B cell (primary cell): ENCODE measurements around the gene AKR7A2. TPM values are rescaled to one million over a fixed set of nuclear protein-coding genes. Genes with fewer than 3 reads are reported as not detected.

Experiments
- ATAC-seq: fragments of 200-7000 bp; cut with Tn5 transposase; one replicate; pipeline ENCODE4 v1.10.0; 2021; ENCODE audit warnings: low read depth, mild to moderate bottlenecking, moderate number of reproducible peaks, moderate library complexity
- CTCF ChIA-PET: fragments of 350-600 bp; sonication (Branson Sonifier 250); formaldehyde crosslinking; loops from one replicate; lab custom pipeline; 2021; ENCODE audit warnings: antibody characterized with exemption, inconsistent platforms; lab: Charles Lee
- POLR2A ChIA-PET: fragments of 350-600 bp; sonication (Branson Sonifier 250); formaldehyde crosslinking; loops from one replicate; lab custom pipeline; 2021; ENCODE audit warnings: antibody characterized with exemption; lab: Charles Lee
- DNase-seq: peaks from one replicate; pipeline ENCODE4 v3.0.0; 2013
- H2AFZ ChIP-seq: 2 replicates; pipeline ENCODE4 v1.6.1; 2012; ENCODE audit warnings: mild to moderate bottlenecking, low read depth, low read length; ENCODE audit not compliant: insufficient read depth, poor library complexity, severe bottlenecking
- H3K27ac ChIP-seq, 2 donors: 1 replicate in 1 of 2; 2 replicates in 1 of 2; pipeline ENCODE4 v1.5.1; 2012 to 2013; ENCODE audit warnings: low read length in 2 of 2, mild to moderate bottlenecking in 2 of 2, moderate library complexity in 1 of 2
- H3K27me3 ChIP-seq, 4 experiments: fragments of 200-600 bp in 1 of 4; sonication (generic) in 1 of 4; replicated peaks in 1 of 4; 1 replicate in 2 of 4; 2 replicates in 2 of 4; pipeline versions ENCODE4 v1.6.1 to v1.7.0; 2013 to 2016; ENCODE audit warnings: low read length in 3 of 4, mild to moderate bottlenecking in 2 of 4, mixed read lengths in 1 of 4, moderate library complexity in 1 of 4; ENCODE audit not compliant: insufficient read depth in 4 of 4, control insufficient read depth in 3 of 4; ENCODE audit errors: control extremely low read depth in 1 of 4
- H3K36me3 ChIP-seq, 2 experiments: replicated peaks in 1 of 2; 1 replicate in 1 of 2; 2 replicates in 1 of 2; pipeline versions ENCODE4 v1.6.1 to v1.7.1; 2013; ENCODE audit warnings: low read length in 1 of 2; ENCODE audit not compliant: insufficient read depth in 2 of 2, control insufficient read depth in 1 of 2; ENCODE audit errors: control extremely low read depth in 1 of 2, extremely low read depth in 1 of 2
- H3K4me1 ChIP-seq, 2 donors: fragments of 200-600 bp in 1 of 2; sonication (generic) in 1 of 2; 1 replicate in 1 of 2; 2 replicates in 1 of 2; pipeline versions ENCODE4 v1.5.1 to v1.6.1; 2013 to 2017; ENCODE audit warnings: low read length in 2 of 2; ENCODE audit not compliant: control insufficient read depth in 2 of 2, insufficient read depth in 2 of 2
- H3K4me2 ChIP-seq: replicated peaks from 2 replicates; pipeline ENCODE3; 2012; ENCODE audit warnings: mild to moderate bottlenecking, low read depth, low read length; ENCODE audit not compliant: poor library complexity, severe bottlenecking
- H3K4me3 ChIP-seq, 5 experiments: fragments of 200-600 bp in 1 of 5; sonication (generic) in 1 of 5; 1 replicate in 3 of 5; 2 replicates in 2 of 5; pipeline versions ENCODE4 v1.5.1 to v1.7.0; 2011 to 2016; ENCODE audit warnings: low read length in 4 of 5, mild to moderate bottlenecking in 4 of 5, low read depth in 2 of 5, control low read depth in 1 of 5, moderate library complexity in 1 of 5; ENCODE audit not compliant: insufficient read depth in 1 of 5; ENCODE audit errors: control extremely low read depth in 1 of 5, extremely low read depth in 1 of 5
- H3K79me2 ChIP-seq: fragments of 200-600 bp; sonication (generic); one replicate; pipeline ENCODE4 v1.6.0; 2016; ENCODE audit warnings: low read length; ENCODE audit not compliant: control insufficient read depth, insufficient read depth
- H3K9ac ChIP-seq: fragments of 200-600 bp; sonication (generic); 2 replicates; pipeline ENCODE4 v1.6.1; 2017; ENCODE audit warnings: mild to moderate bottlenecking, low read length, moderate library complexity
- H3K9me3 ChIP-seq, 3 donors: one replicate each; pipeline versions ENCODE4 v1.6.1 to v1.7.1; 2013; ENCODE audit warnings: low read length in 2 of 3; ENCODE audit not compliant: control insufficient read depth in 2 of 3, insufficient read depth in 1 of 3; ENCODE audit errors: control extremely low read depth in 1 of 3
- H4K20me1 ChIP-seq: 2 replicates; pipeline ENCODE4 v1.6.0; 2012; ENCODE audit warnings: mild to moderate bottlenecking, low read length; ENCODE audit not compliant: insufficient read depth, control insufficient read depth, poor library complexity, severe bottlenecking
- H3K27ac Mint-ChIP-seq: one replicate; pipeline ENCODE4 v1.8.0; 2021; ENCODE audit warnings: mixed read lengths
- H3K27me3 Mint-ChIP-seq: one replicate; pipeline ENCODE4 v1.8.0; 2021; ENCODE audit warnings: mixed read lengths
- H3K4me1 Mint-ChIP-seq: one replicate; pipeline ENCODE4 v1.8.0; 2021; ENCODE audit warnings: mixed read lengths
- H3K4me3 Mint-ChIP-seq: one replicate; pipeline ENCODE4 v1.8.0; 2021; ENCODE audit warnings: mixed read lengths
- H3K9me3 Mint-ChIP-seq: one replicate; pipeline ENCODE4 v1.8.0; 2022; ENCODE audit warnings: mixed read lengths; ENCODE audit not compliant: insufficient read depth
- CTCF ChIP-seq: fragments of 200-600 bp; IDR thresholded peaks from one replicate; pipeline ENCODE4 v1.8.0; 2022; ENCODE audit warnings: antibody characterized with exemption, mild to moderate bottlenecking
- EZH2 ChIP-seq: IDR thresholded peaks from 2 replicates; pipeline ENCODE4 v1.6.1; 2012; ENCODE audit warnings: borderline replicate concordance, low read depth, mild to moderate bottlenecking, moderate library complexity, low read length; ENCODE audit not compliant: insufficient read depth, poor library complexity, severe bottlenecking
- WGBS: methylation state at CpG from one replicate; pipeline ENCODE4 v1.1.5; 2013; ENCODE audit warnings: missing lambda C conversion rate; ENCODE audit not compliant: insufficient coverage; 5-methylcytosine and 5-hydroxymethylcytosine counted together
- intact Hi-C: fragments of 100-400 bp; cut with micrococcal nuclease; formaldehyde crosslinking; loops from one replicate; pipeline ENCODE4 v1.10.0; 2022
- polyA plus RNA-seq: library from polyadenylated mRNA; depleted of rRNA; stranded (reverse); fragments of >200 nt; gene quantifications from 2 replicates; pipeline ENCODE4 v1.2.3, GENCODE V29; 2012
- total RNA-seq, 2 donors: library from RNA; stranded (reverse); fragments of 120-200 nt in 1 of 2; gene quantifications; 1 replicate in 1 of 2; 2 replicates in 1 of 2; pipeline versions ENCODE4 v1.2.3 to v1.2.4, GENCODE V29; 2013 to 2022

The AKR7A2 gene
- total and polyA plus RNA-seq, 2 donors (not counting 1 experiment from before 2014, with no cell fraction given), result 23.7 to 32.1 TPM

GRCh38 chr1:19327736-19328135, 15.8 kb upstream of the AKR7A2 start:
- Histone ChIP-seq H3K9ac (no peak overlapping the region), H3K27ac (no peak overlapping the region), H3K36me3 (peaks cover 0 to 41% of the 10 kb centered on the region in 2 experiments), H3K27me3 (no peaks in the 10 kb centered on the region), H3K4me1 (no peaks in the 10 kb centered on the region), H3K9me3 (no peaks in the 10 kb centered on the region), H3K79me2 (peaks cover 22% of the 10 kb centered on the region), H2AFZ (no peak overlapping the region), H3K4me3 (no peak overlapping the region), H3K4me2 (no peak overlapping the region), H4K20me1 (no peaks in the 10 kb centered on the region)
- no peak for DNase-seq
- Mint-ChIP-seq H3K4me1 (no peaks in the 10 kb centered on the region), H3K27me3 (no peaks in the 10 kb centered on the region), H3K4me3 (no peak overlapping the region), H3K9me3 (no peaks in the 10 kb centered on the region), H3K27ac (no peak overlapping the region)
- ChIA-PET CTCF (no interaction called here), POLR2A (no interaction called here)
- intact Hi-C loops, result no loop called here
- 95% methylated on average over 7 of the region's 9 CpGs for WGBS
- TF ChIP-seq EZH2, result no peak
- no peak for TF ChIP-seq CTCF
- ATAC-seq, result no peak

GRCh38 chr1:19327301-19327700, 15.4 kb upstream of the AKR7A2 start:
- no peak overlapping the region for H2AFZ ChIP-seq
- H3K79me2 ChIP-seq, result peaks cover 26% of the 10 kb centered on the region
- WGBS, result 91% methylated on average over 7 of the region's 16 CpGs
- H3K27me3 Mint-ChIP-seq, result no peaks in the 10 kb centered on the region
- intact Hi-C loops, result no loop called here
- H4K20me1 ChIP-seq, result peaks cover 1% of the 10 kb centered on the region
- H3K4me1 ChIP-seq, result no peaks in the 10 kb centered on the region
- H3K9ac ChIP-seq, result no peak overlapping the region
- ChIA-PET CTCF (no interaction called here), POLR2A (no interaction called here)
- H3K4me3 Mint-ChIP-seq, result no peak overlapping the region
- H3K9me3 ChIP-seq, result no peaks in the 10 kb centered on the region
- no peaks in the 10 kb centered on the region for H3K4me1 Mint-ChIP-seq
- no peak overlapping the region for H3K4me2 ChIP-seq
- no peak overlapping the region for H3K27ac Mint-ChIP-seq
- TF ChIP-seq CTCF, result no peak
- no peak for TF ChIP-seq EZH2
- H3K27ac ChIP-seq, result no peak overlapping the region
- no peak overlapping the region for H3K4me3 ChIP-seq
- no peak for DNase-seq
- peaks cover 0 to 45% of the 10 kb centered on the region in 2 experiments for H3K36me3 ChIP-seq
- no peaks in the 10 kb centered on the region for H3K9me3 Mint-ChIP-seq
- H3K27me3 ChIP-seq, result no peaks in the 10 kb centered on the region
- no peak for ATAC-seq
